Activated T-cell treated with anti-CD3 and anti-CD28 coated beads, Interleukin-2, amount 50 U/mL, for 72 hours (primary cell): Measurements from ENCODE around the gene ZZZ3. TPM values are rescaled to one million over a fixed set of nuclear protein-coding genes. Genes with fewer than 3 reads are reported as not detected.
"Not testable (repeated sequence)": the region's sequence is repeated elsewhere in the genome, so short reads cannot be mapped to it uniquely, and the experiment has no call there.

ENCODE experiments used
- ATAC-seq, 2 donors: fragments of 150-1000 bp; cut with Tn5 transposase; replicated peaks in 1 of 2; 2 replicates each; pipeline ENCODE4 v1.10.0; 2021; ENCODE audit warnings: moderate library complexity in 2 of 2, mild to moderate bottlenecking in 1 of 2
- DNase-seq, 2 donors: peaks; one replicate each; pipeline ENCODE4 v3.0.0; 2021 to 2022; ENCODE audit warnings: mixed read lengths in 1 of 2
- H3K27ac Mint-ChIP-seq: one replicate; pipeline ENCODE4 v1.8.0; 2022; ENCODE audit warnings: mild to moderate bottlenecking, moderate library complexity, mixed read lengths
- H3K27me3 Mint-ChIP-seq: one replicate; pipeline ENCODE4 v1.8.0; 2022; ENCODE audit warnings: low read depth, mixed read lengths
- H3K36me3 Mint-ChIP-seq, 2 donors: one replicate each; pipeline ENCODE4 v1.8.0; 2022; ENCODE audit warnings: mixed read lengths in 2 of 2, mild to moderate bottlenecking in 1 of 2; ENCODE audit not compliant: insufficient read depth in 2 of 2
- H3K4me1 Mint-ChIP-seq: one replicate; pipeline ENCODE4 v1.8.0; 2022; ENCODE audit warnings: low read depth, mixed read lengths
- H3K4me3 Mint-ChIP-seq, 2 donors: one replicate each; pipeline ENCODE4 v1.8.0; 2022; ENCODE audit warnings: mild to moderate bottlenecking in 2 of 2, mixed read lengths in 2 of 2, moderate library complexity in 2 of 2
- H3K9me3 Mint-ChIP-seq, 2 donors: one replicate each; pipeline ENCODE4 v1.8.0; 2022; ENCODE audit warnings: mixed read lengths in 2 of 2
- total RNA-seq, 2 donors: library from RNA; stranded (reverse); gene quantifications; one replicate each; pipeline ENCODE4 v1.2.3, GENCODE V29; 2022

ZZZ3 gene
- total RNA-seq = 10 to 100 TPM; 36.6 to 49.5 TPM

DNA sequence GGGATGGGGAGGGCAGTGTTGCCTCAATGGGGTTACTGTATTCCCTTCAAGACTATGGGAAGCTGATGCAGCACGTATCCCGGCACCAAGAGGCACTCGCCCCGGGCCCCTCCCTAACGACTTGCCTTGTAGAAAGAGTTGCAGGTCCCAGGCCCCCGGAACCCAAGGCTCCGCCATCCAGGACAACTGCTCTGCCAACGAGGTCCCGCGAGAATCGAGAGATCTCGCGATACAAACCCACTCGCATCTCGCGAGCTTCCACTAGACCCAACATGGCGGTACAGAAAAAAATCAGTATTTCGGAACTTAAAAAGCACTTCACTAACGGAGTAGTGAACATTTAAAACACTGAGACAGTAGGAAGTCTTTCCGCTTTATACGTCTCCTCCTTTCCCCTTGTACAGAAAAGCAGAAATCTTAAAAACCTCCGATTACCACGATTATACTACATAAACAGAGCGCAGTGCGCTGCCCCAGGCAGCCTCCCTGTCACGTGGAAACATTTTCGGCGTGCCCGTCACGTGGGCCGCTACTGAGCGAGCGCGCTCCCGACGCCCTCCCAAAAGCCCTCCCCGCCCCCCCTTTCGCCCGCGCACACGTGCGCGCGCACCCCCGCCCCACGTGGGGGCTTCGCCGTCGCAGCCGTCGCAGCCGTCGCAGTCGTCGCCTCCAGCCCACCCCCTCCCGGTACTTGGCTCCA, at the start of gene ZZZ3:
TSS of gene ZZZ3 (minus strand) at position 199 of the 700 bp plus-strand sequence. CDS start 49,304 bp downstream, outside the sequence.
- Mint-ChIP-seq H3K27ac (peak within 1 kb of the TSS; percentile 97), H3K9me3 (no peaks in the 10 kb centered on the region), H3K4me1 (peaks cover 50% of the 10 kb centered on the region), H3K4me3 (peak within 1 kb of the TSS; percentile 90 to 92), H3K27me3 (no peaks in the 10 kb centered on the region), H3K36me3 (no peaks in the 10 kb centered on the region)
- peak; percentile 78 for ATAC-seq
- peak; percentile 92 to 94 for DNase-seq

DNA sequence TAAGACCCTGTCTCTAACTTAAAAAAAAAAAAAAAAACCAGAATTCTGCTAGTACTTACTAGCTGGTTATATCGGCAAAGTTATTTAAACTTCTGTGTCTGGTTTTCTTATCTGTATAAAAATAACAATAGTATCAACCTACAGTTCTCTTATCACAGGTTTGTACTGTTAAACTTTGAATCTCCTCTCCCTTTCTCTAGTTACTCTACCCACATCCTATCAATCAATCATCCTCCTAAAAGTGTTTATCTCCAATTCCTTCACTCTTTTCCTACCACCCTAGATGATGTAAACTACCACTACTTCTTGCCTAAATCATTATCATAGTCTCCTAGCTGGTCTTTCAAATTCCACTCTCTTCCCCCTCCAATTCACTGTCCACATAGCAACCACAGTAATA, 49.6 kb upstream of the ZZZ3 start:
- Mint-ChIP-seq H3K9me3 (no peaks in the 10 kb centered on the region), H3K27ac (peak overlapping the region; percentile 4), H3K4me1 (no peaks in the 10 kb centered on the region), H3K4me3 (no peak overlapping the region), H3K27me3 (no peaks in the 10 kb centered on the region), H3K36me3 (peaks cover 2 to 10% of the 10 kb centered on the region in 2 donors)
- no peak for DNase-seq
- no peak for ATAC-seq

DNA sequence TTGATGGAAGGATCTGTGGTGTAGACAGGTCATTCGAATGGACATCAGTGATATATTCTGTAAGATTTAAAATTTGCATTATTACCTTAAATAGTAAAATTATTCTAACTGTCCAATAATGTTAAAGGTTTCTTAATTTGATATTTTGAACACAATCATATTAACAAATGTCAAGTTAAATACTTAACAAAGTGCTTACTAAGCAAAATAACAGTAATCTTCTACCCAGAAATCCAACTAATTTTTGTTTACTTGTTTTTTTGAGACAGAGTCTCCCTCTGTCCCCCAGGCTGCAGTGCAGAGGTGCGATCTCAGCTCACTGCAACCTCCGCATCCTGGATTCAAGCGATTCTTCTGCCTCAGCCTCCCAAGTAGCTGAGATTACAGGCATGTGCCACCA, 43.2 kb upstream of the ZZZ3 start:
- DNase-seq (no peak), ATAC-seq (no peak)
- Mint-ChIP-seq H3K4me1 (no peaks in the 10 kb centered on the region), H3K36me3 (peaks cover 8 to 41% of the 10 kb centered on the region in 2 donors), H3K4me3 (no peak overlapping the region), H3K27me3 (no peaks in the 10 kb centered on the region), H3K9me3 (no peaks in the 10 kb centered on the region), H3K27ac (no peak overlapping the region)

DNA sequence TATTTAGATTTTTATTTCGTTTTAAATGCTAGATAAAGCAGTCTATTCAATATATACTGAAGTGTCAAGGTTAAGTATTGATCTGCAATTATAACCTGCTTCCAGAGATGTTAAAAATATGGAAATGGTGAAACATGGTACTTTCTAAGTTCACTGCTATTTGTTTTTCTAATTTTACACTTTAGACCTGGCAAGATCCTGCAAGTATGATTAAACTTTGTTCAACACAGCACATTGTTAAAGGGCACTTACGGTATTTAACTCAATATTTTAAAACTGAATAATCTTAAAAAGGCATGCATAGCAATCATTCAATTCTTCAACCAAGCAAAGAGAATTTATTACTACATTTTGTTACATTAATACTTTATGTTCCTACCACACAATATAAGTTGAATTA, 35.7 kb upstream of the ZZZ3 start:
- Mint-ChIP-seq H3K4me1 (no peaks in the 10 kb centered on the region), H3K27ac (no peak overlapping the region), H3K36me3 (peaks cover 4 to 31% of the 10 kb centered on the region in 2 donors), H3K27me3 (no peaks in the 10 kb centered on the region), H3K9me3 (no peaks in the 10 kb centered on the region), H3K4me3 (no peak overlapping the region)
- ATAC-seq = no peak
- DNase-seq = no peak

DNA sequence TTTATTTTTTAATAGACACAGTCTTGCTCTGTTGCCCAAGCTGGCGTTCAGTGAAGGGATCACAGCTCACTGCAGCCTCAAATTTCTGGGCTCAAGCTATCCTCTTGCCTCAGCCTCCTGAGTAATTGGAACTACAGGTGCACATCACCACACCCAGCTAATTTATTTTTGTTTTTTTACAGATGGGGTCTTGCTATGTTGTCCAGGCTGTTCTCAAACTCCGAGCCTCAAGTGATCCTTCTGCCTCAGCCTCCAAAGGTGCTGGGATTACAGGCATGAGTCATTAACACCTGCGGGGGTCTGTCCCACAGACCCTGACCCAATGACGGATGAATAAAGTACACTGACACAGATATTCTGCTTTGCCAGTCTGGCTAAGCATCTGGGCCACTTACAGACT, 33.6 kb upstream of the ZZZ3 start:
- no peaks in the 10 kb centered on the region for H3K9me3 Mint-ChIP-seq
- H3K36me3 Mint-ChIP-seq = peaks cover 3 to 17% of the 10 kb centered on the region in 2 donors
- H3K27me3 Mint-ChIP-seq = no peaks in the 10 kb centered on the region
- no peak for ATAC-seq
- no peak overlapping the region for H3K4me3 Mint-ChIP-seq
- DNase-seq = no peak
- no peak overlapping the region for H3K27ac Mint-ChIP-seq
- H3K4me1 Mint-ChIP-seq = no peaks in the 10 kb centered on the region

DNA sequence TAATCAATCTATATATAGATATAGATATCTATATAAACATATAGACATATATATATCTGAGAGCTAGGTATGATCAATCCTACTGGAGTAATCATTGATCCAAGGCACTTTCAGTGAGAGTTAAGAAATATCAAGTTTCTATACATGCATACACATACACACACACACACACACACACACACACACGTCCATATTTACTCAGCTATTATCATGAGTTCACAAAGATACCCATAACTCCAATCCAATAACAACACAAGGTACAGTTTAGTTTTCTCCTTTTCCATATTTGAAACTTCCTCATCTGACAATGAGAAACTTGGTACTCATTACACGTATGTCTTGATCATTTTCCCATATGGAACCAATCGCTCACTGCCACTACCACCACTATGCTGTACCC, 27.3 kb upstream of the ZZZ3 start:
- Mint-ChIP-seq H3K27me3 (no peaks in the 10 kb centered on the region), H3K36me3 (peaks cover 11 to 19% of the 10 kb centered on the region in 2 donors), H3K4me3 (no peak overlapping the region), H3K4me1 (no peaks in the 10 kb centered on the region), H3K9me3 (no peaks in the 10 kb centered on the region), H3K27ac (no peak overlapping the region)
- ATAC-seq (no peak), DNase-seq (no peak)

DNA sequence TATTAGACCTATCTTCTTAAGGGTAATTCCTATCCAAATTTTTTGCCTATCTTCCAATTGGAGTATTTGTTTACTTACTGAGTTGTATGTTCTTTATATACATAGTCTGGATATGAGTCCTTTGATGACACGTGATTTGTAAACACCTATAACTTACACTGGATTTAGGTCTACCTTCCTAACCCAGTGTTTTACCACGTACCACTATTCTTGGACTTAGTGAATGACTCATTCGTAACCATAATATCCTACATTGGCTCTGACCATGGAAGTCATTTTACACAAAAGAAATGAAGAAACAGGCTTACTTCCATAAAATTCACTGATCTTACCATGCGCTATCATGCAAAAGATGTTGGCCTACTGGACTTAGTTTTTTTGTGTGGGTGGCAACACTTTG, 23.9 kb upstream of the ZZZ3 start:
- no peaks in the 10 kb centered on the region for H3K4me1 Mint-ChIP-seq
- DNase-seq = no peak
- no peak overlapping the region for H3K4me3 Mint-ChIP-seq
- H3K9me3 Mint-ChIP-seq = no peaks in the 10 kb centered on the region
- no peaks in the 10 kb centered on the region for H3K27me3 Mint-ChIP-seq
- no peak for ATAC-seq
- H3K36me3 Mint-ChIP-seq = peaks cover 9 to 12% of the 10 kb centered on the region in 2 donors
- no peak overlapping the region for H3K27ac Mint-ChIP-seq

DNA sequence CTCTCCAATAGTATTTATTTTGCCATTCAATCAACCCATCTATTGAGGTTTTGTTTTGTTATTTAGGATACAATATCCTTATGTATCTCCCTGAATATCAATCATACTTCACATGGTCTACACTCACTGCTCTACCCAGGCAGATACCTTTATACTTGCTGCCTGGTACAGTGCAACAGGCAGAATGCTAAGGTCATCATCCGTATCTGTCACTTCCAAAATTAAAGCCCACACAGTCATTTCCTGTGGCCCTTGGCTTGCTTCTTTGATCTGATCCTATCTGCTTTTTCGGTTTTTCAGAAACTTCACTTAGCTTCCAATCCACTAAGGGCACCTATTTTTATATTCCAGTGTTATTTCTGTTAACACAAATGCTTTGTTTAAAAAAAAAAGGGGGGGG, 22.3 kb upstream of the ZZZ3 start:
- no peak overlapping the region for H3K4me3 Mint-ChIP-seq
- H3K27me3 Mint-ChIP-seq = no peaks in the 10 kb centered on the region
- no peak for ATAC-seq
- DNase-seq = no peak
- H3K4me1 Mint-ChIP-seq = no peaks in the 10 kb centered on the region
- H3K36me3 Mint-ChIP-seq = peaks cover 1 to 5% of the 10 kb centered on the region in 2 donors
- H3K9me3 Mint-ChIP-seq = peaks cover 0 to under 1% of the 10 kb centered on the region in 2 donors
- H3K27ac Mint-ChIP-seq = no peak overlapping the region

DNA sequence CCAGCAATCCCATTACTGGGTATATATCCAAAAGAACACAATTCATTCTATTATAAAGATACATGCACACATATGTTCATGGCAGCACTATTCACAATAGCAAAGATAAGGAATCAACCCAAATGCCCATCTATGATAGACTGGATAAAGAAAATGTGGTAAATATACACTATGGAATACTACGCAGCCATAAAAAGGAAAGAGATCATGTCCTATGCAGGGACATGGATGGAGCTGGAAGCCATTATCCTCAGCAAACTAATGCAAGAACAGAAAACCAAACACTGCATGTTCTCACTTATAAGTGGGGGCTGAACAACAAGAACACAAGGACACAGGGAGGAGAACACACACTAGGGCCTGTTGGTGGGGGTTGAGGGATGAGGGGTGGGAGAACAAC, 17.2 kb upstream of the ZZZ3 start:
- not testable (repeated sequence) for H3K27ac Mint-ChIP-seq, H3K4me1 Mint-ChIP-seq

DNA sequence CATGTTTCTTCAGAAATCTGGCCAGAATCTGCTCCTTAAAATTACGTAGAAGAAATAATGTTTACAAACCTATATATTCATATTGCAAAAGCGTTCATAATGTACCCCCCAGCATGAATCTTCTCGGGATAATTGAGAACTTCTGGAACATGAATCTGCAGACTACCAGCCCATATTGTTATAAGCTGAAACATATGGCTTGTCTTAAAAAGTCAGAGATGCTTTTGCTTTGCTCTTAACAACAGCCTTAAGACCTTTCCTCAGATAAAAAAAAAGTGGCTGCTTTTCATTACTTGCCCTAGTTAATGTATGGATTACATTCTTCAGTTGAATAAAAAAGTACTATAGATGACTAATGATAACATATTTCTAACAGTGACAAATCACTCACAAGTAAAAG, 15.0 kb upstream of the ZZZ3 start:
- H3K4me3 Mint-ChIP-seq = no peak overlapping the region
- peaks cover 0 to 3% of the 10 kb centered on the region in 2 donors for H3K9me3 Mint-ChIP-seq
- H3K27ac Mint-ChIP-seq = no peak overlapping the region
- no peak for DNase-seq
- no peaks in the 10 kb centered on the region for H3K27me3 Mint-ChIP-seq
- no peaks in the 10 kb centered on the region for H3K4me1 Mint-ChIP-seq
- no peak for ATAC-seq
- peaks cover 2 to 8% of the 10 kb centered on the region in 2 donors for H3K36me3 Mint-ChIP-seq

More for the DNA sequence above, 17.2 kb upstream of the ZZZ3 start:
- not testable (repeated sequence) for DNase-seq, H3K9me3 Mint-ChIP-seq, ATAC-seq, H3K36me3 Mint-ChIP-seq, H3K27me3 Mint-ChIP-seq, H3K4me3 Mint-ChIP-seq

DNA sequence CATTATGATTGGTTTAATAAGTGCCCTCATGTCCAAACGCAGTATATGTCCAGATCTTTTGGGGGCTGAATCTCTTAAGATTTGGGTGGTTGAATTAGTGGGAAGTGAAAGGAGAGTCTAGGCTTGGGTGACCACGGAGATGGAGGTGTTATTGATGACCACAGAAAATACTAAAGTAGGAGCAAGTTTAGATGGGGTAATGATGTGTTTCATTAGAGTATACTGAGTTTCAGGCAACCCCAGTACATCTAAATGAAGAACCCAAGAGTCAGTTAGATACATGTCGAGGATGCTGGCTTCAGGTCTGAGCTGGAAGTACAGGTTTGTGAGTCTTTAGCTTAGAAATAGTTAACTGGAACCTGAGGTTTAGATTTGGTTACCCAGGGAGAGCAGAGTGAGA, 6.5 kb upstream of the ZZZ3 start:
- Mint-ChIP-seq H3K27ac (peak overlapping the region; percentile 43), H3K27me3 (no peaks in the 10 kb centered on the region), H3K4me1 (peaks cover 8% of the 10 kb centered on the region), H3K36me3 (peaks cover 0 to 7% of the 10 kb centered on the region in 2 donors), H3K9me3 (no peaks in the 10 kb centered on the region), H3K4me3 (no peak overlapping the region)
- no peak for ATAC-seq
- no peak for DNase-seq

DNA sequence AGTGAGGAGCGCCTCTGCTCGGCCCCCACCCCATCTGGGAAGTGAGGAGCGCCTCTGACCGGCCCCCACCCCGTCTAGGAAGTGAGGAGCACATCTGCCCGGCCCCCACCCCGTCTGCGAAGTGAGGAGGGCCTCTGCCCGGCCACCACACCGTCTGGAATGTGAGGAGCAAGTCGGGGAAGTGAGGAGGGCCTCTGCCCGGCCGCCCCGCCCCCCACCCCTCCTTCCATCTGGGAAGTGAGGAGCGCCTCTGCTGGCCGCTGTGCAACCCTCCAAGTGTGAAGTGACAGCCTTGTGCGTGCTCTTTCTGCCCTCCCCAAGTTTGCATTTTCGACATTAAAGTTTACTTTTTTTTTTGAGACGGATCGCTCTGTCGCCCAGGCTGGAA, 5.1 kb upstream of the ZZZ3 start:
- ATAC-seq = no peak
- Mint-ChIP-seq H3K36me3 (peaks cover 0 to 6% of the 10 kb centered on the region in 2 donors), H3K27ac (no peak overlapping the region), H3K27me3 (no peaks in the 10 kb centered on the region), H3K9me3 (no peaks in the 10 kb centered on the region), H3K4me3 (peak overlapping the region; percentile 38 to 43), H3K4me1 (peaks cover 13% of the 10 kb centered on the region)
- DNase-seq = peak in 1 of 2 donors; percentile 10

DNA sequence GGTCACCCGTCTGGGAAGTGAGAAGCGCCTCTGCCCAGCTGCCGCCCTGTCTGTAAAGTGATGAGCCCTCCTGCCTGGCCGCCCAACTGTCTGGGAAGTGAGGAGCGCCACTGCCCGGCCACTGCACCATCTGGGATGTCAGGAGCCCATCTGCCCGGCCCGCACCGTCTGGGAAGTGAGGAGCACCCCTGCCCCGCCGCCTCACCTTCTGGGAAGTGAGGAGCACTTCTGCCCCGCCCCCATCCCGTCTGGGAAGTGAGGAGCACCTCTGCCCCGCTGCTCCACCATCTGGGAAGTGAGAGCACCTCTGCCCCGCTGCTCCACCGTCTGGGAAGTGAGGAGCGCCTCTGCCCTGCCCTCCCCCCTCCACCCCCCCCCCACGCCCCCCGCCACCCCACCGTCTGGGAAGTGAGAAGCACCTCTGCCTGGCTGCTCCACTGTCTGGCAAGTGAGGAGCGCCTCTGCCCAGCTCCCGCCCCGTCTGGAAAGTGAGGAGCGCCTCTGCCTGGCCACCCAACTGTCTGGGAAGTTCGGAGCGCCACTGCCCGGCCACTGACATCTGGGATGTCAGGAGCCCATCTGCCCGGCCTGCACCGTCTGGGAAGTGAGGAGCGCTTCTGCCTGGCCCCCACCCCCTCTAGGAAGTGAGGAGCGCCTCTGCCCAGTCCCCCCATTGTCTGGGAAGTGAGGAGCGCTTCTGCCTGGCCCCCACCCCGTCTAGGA, 4.5 kb upstream of the ZZZ3 start:
- Mint-ChIP-seq H3K4me3 (no peak overlapping the region), H3K27ac (no peak overlapping the region), H3K36me3 (peaks cover 0 to 6% of the 10 kb centered on the region in 2 donors), H3K9me3 (no peaks in the 10 kb centered on the region), H3K4me1 (peaks cover 13% of the 10 kb centered on the region), H3K27me3 (no peaks in the 10 kb centered on the region)
- ATAC-seq (no peak), DNase-seq (no peak)
